Measurements from ENCODE around the gene KCNAB2.
A peak's percentile ranks its signal among the peaks of the same experiment; 100 is the strongest.

KCNAB2 gene

GRCh38 chr1:6126521-6127067 lies 80.9 kb downstream of the KCNAB2 start:
- TF ChIP-seq, protein P1, sequence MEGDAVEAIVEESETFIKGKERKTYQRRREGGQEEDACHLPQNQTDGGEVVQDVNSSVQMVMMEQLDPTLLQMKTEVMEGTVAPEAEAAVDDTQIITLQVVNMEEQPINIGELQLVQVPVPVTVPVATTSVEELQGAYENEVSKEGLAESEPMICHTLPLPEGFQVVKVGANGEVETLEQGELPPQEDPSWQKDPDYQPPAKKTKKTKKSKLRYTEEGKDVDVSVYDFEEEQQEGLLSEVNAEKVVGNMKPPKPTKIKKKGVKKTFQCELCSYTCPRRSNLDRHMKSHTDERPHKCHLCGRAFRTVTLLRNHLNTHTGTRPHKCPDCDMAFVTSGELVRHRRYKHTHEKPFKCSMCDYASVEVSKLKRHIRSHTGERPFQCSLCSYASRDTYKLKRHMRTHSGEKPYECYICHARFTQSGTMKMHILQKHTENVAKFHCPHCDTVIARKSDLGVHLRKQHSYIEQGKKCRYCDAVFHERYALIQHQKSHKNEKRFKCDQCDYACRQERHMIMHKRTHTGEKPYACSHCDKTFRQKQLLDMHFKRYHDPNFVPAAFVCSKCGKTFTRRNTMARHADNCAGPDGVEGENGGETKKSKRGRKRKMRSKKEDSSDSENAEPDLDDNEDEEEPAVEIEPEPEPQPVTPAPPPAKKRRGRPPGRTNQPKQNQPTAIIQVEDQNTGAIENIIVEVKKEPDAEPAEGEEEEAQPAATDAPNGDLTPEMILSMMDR (conservative IDR thresholded peaks at IDR 0.05; ENCODE audit: low read depth, low read length), result no peak
- Histone ChIP-seq H4K20me1 (ENCODE audit: insufficient read depth) (no peaks in the 10 kb centered on the region), H3K27ac (no peak overlapping the region), H3K4me2 (no peak overlapping the region), H3K79me2 (ENCODE audit: insufficient read depth, low read depth) (no peaks in the 10 kb centered on the region), H3K4me1 (ENCODE audit: low read depth, poor library complexity, severe bottlenecking) (peaks cover 5% of the 10 kb centered on the region), H3K4me3 (IDR thresholded peaks at IDR 0.05; ENCODE audit: insufficient read depth, low read depth, low read length) (no peak overlapping the region), H3K9ac (no peak overlapping the region), H2AFZ (ENCODE audit: low read depth) (no peak overlapping the region), H3K27me3 (ENCODE audit: insufficient read depth, low read depth) (peaks cover 73% of the 10 kb centered on the region), H3K36me3 (ENCODE audit: insufficient read depth) (no peaks in the 10 kb centered on the region)

- Histone ChIP-seq H3K4me1 (ENCODE audit: low read depth, poor library complexity, severe bottlenecking) (peaks cover 5% of the 10 kb centered on the region), H3K36me3 (ENCODE audit: insufficient read depth) (no peaks in the 10 kb centered on the region), H3K4me3 (IDR thresholded peaks at IDR 0.05; ENCODE audit: insufficient read depth, low read depth, low read length) (no peak overlapping the region), H2AFZ (ENCODE audit: low read depth) (peak overlapping the region; percentile 93), H3K27ac (no peak overlapping the region), H3K4me2 (peak overlapping the region; percentile 67), H3K9ac (peak overlapping the region; percentile 30; the same call in 1 of the 2 replicates), H3K79me2 (ENCODE audit: insufficient read depth, low read depth) (no peaks in the 10 kb centered on the region), H3K27me3 (ENCODE audit: insufficient read depth, low read depth) (peaks cover 73% of the 10 kb centered on the region), H4K20me1 (ENCODE audit: insufficient read depth) (no peaks in the 10 kb centered on the region)
- TF ChIP-seq, protein P1 (conservative IDR thresholded peaks at IDR 0.05; ENCODE audit: low read depth, low read length), result no peak
Observed at GRCh38 chr1:6127587-6128163, 82.0 kb downstream of the KCNAB2 start.

DNA sequence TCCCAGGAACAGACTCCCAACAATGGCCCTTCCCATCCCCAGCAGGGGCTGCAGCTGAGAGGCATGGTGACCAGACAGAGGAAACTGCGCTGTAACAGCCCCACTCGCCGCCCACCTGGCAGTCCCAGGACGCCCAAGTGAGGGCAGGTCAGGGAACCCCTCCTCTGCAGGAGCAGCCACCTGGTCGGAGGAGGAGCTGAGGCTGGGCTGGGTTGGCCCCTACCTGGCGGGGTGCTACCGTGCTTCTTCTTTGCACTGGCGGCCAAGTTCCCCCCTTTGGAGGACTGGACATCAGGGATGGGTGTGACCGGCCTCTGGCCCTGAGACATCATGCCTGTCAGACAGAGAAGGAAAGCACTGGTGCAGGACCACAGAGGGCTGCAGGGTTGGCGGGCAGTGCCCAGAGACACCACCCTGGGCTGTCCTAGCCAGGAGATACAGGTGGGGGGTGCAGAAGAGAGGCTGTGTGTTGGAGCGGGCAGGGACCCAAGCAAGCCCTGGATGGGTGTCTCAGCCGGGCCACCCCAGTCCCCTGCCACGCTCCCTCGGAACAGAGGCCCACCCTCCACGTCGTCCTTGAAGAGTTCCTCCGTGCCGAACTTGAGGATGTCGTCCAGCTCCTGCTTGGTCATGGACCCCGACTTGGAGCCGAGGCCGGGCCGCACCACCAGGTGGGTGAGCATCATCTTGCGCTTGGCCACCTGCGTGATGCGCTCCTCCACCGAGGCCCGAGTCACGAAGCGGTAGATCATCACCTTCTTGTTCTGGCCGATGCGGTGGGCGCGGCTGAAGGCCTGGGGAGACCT lies 82.8 kb downstream of the KCNAB2 start:
- Histone ChIP-seq H3K27ac (no peak overlapping the region), H3K36me3 (ENCODE audit: insufficient read depth) (no peaks in the 10 kb centered on the region), H3K27me3 (ENCODE audit: insufficient read depth, low read depth) (peaks cover 73% of the 10 kb centered on the region), H3K4me2 (peak overlapping the region; percentile 67; the same call in 1 of the 2 replicates), H3K79me2 (ENCODE audit: insufficient read depth, low read depth) (no peaks in the 10 kb centered on the region), H2AFZ (ENCODE audit: low read depth) (peak overlapping the region; percentile 78; the same call in 1 of the 2 replicates), H4K20me1 (ENCODE audit: insufficient read depth) (no peaks in the 10 kb centered on the region), H3K4me3 (IDR thresholded peaks at IDR 0.05; ENCODE audit: insufficient read depth, low read depth, low read length) (no peak overlapping the region), H3K4me1 (ENCODE audit: low read depth, poor library complexity, severe bottlenecking) (peaks cover 5% of the 10 kb centered on the region), H3K9ac (no peak overlapping the region)
- TF ChIP-seq, protein P1 (conservative IDR thresholded peaks at IDR 0.05; ENCODE audit: low read depth, low read length), result no peak

GRCh38 chr1:6129313-6129712 lies 83.6 kb downstream of the KCNAB2 start:
- Histone ChIP-seq H3K9ac (no peak overlapping the region), H3K4me3 (IDR thresholded peaks at IDR 0.05; ENCODE audit: insufficient read depth, low read depth, low read length) (no peak overlapping the region), H4K20me1 (ENCODE audit: insufficient read depth) (no peaks in the 10 kb centered on the region), H3K27me3 (ENCODE audit: insufficient read depth, low read depth) (peaks cover 76% of the 10 kb centered on the region), H2AFZ (ENCODE audit: low read depth) (no peak overlapping the region), H3K36me3 (ENCODE audit: insufficient read depth) (no peaks in the 10 kb centered on the region), H3K79me2 (ENCODE audit: insufficient read depth, low read depth) (no peaks in the 10 kb centered on the region), H3K27ac (no peak overlapping the region), H3K4me2 (no peak overlapping the region), H3K4me1 (ENCODE audit: low read depth, poor library complexity, severe bottlenecking) (peaks cover 5% of the 10 kb centered on the region)
- TF ChIP-seq, protein P1 (conservative IDR thresholded peaks at IDR 0.05; ENCODE audit: low read depth, low read length), result no peak

All from KMS-11 (cell line).